Transverse colon (tissue), 4 donors: Measurements from ENCODE around the gene IQCK. TPM values are rescaled to one million over a fixed set of nuclear protein-coding genes. Genes with fewer than 3 reads are reported as not detected.

ENCODE experiments used
- DNase-seq: peaks from one replicate; pipeline ENCODE4 v3.0.0-alpha.2; 2019
- H3K27ac ChIP-seq, 4 donors: fragments of 200-600 bp; sonication (generic); 2 replicates each; pipeline ENCODE4 v1.5.1; 2016 to 2018; ENCODE audit warnings: inconsistent platforms in 4 of 4
- H3K27me3 ChIP-seq: fragments of 200-600 bp; sonication (generic); 2 replicates; pipeline ENCODE4 v1.5.1; 2017; ENCODE audit warnings: inconsistent platforms
- H3K36me3 ChIP-seq, 4 donors: fragments of 200-600 bp; sonication (generic); 2 replicates each; pipeline ENCODE4 v1.5.1; 2017 to 2019; ENCODE audit warnings: inconsistent platforms in 4 of 4
- H3K4me1 ChIP-seq, 4 donors: fragments of 200-600 bp; sonication (generic); 2 replicates each; pipeline ENCODE4 v1.5.1; 2017 to 2020; ENCODE audit warnings: inconsistent platforms in 4 of 4
- H3K4me3 ChIP-seq, 4 donors: fragments of 200-600 bp; sonication (generic); 1 replicate in 1 of 4; 2 replicates in 3 of 4; pipeline versions ENCODE4 v1.5.1 to v1.6.1; 2017 to 2019; ENCODE audit warnings: inconsistent platforms in 4 of 4
- H3K9me3 ChIP-seq, 2 donors: fragments of 200-600 bp; sonication (generic); 2 replicates each; pipeline ENCODE4 v1.5.1; 2017 to 2019; ENCODE audit warnings: inconsistent platforms in 2 of 2
- CTCF ChIP-seq, 5 experiments: fragments of 200-600 bp in 3 of 5; fragments of 450-650 bp in 2 of 5; sonication (generic) in 3 of 5; IDR thresholded peaks; 1 replicate in 2 of 5; 2 replicates in 3 of 5; pipeline ENCODE4 v1.5.1; 2016 to 2017; ENCODE audit warnings: antibody characterized with exemption in 5 of 5, inconsistent platforms in 3 of 5, mild to moderate bottlenecking in 2 of 5, moderate library complexity in 1 of 5
- EP300 ChIP-seq: sonication (generic); formaldehyde crosslinking; IDR thresholded peaks from one replicate; pipeline ENCODE4 v1.6.1; 2017; ENCODE audit warnings: antibody characterized with exemption, low read depth
- POLR2A ChIP-seq: fragments of 450-650 bp; IDR thresholded peaks from one replicate; pipeline ENCODE4 v1.6.1; 2016; ENCODE audit warnings: antibody characterized with exemption, mild to moderate bottlenecking, moderate library complexity
- POLR2AphosphoS5 ChIP-seq, 3 donors: sonication (generic); formaldehyde crosslinking; IDR thresholded peaks; one replicate each; pipeline ENCODE4 v1.6.1; 2016; ENCODE audit warnings: antibody characterized with exemption in 3 of 3
- WGBS, 2 donors: methylation state at CpG; one replicate each; pipeline ENCODE4 v1.1.5; 2018; ENCODE audit warnings: low coverage in 1 of 2; 5-methylcytosine and 5-hydroxymethylcytosine counted together
- in situ Hi-C, 4 donors: fragments of 200-750 bp; cut with MboI; loops; one replicate each; pipeline versions ENCODE4 v1.15.0 to v1.15.1; 2017; ENCODE audit warnings: low sequenced_read_pairs in 3 of 4, low pct_ligation_motif_present in 1 of 4, low pct_unique_long_range_greater_than_20kb in 1 of 4
- intact Hi-C: fragments of 100-400 bp; cut with DNase I; formaldehyde crosslinking; loops from one replicate; pipeline ENCODE4 v1.15.1; 2023; ENCODE audit warnings: low total_unique reads
- total RNA-seq, 4 donors: library from RNA; depleted of rRNA; stranded (reverse); fragments of >200 nt; gene quantifications; one replicate each; pipeline ENCODE4 v1.1.0, GENCODE V29; 2016

Gene IQCK
- total RNA-seq, 4 donors from 2014 or later: 8.3 to 18.2 (median 12.7) TPM

- no peak for TF ChIP-seq POLR2AphosphoS5 (IDR thresholded peaks at IDR 0.05)
- TF ChIP-seq CTCF (IDR thresholded peaks at IDR 0.05): no peak
- TF ChIP-seq EP300: no peak
- no peak for TF ChIP-seq POLR2A
- peaks cover 9 to 32% (median 27%) of the 10 kb centered on the region in 4 donors for H3K4me1 ChIP-seq
- no peaks in the 10 kb centered on the region for H3K9me3 ChIP-seq
- in situ Hi-C loops (loop anchor here in 1 of 4 donors (25.0 kb wide), 1 partner anchor 170 kb away; the partner anchor contains the start of gene GPRC5B), intact Hi-C loops (loop anchor here (10.0 kb wide), 1 partner anchor 167 kb away; the partner anchor contains the start of gene GPRC5B)
- 0 to 1% methylated on average over 4 to 10 of the region's 10 CpGs for WGBS, 2 donors
- peak overlapping the region; percentile 82 to 90 (median 86) for H3K27ac ChIP-seq
- no peaks in the 10 kb centered on the region for H3K27me3 ChIP-seq
- no peak for DNase-seq
- peak overlapping the region; percentile 73 to 95 (median 91) for H3K4me3 ChIP-seq
- no peaks in the 10 kb centered on the region for H3K36me3 ChIP-seq
Measured at GRCh38 chr16:19717314-19717713, 757 bp upstream of the IQCK start.

- in situ Hi-C loops: loop anchor here in 1 of 4 donors (25.0 kb wide), 1 partner anchor 169 kb away; the partner anchor contains the start of gene GPRC5B
- no peak for TF ChIP-seq EP300
- no peak for TF ChIP-seq CTCF (IDR thresholded peaks at IDR 0.05)
- TF ChIP-seq POLR2A: no peak
- TF ChIP-seq POLR2AphosphoS5 (IDR thresholded peaks at IDR 0.05): no peak
- 0 to 1% methylated on average over 10 to 21 of the region's 21 CpGs for WGBS, 2 donors
- Histone ChIP-seq H3K9me3 (no peaks in the 10 kb centered on the region), H3K4me1 (peaks cover 9 to 32% (median 27%) of the 10 kb centered on the region in 4 donors), H3K4me3 (peak overlapping the region; percentile 73 to 95 (median 91)), H3K27me3 (no peaks in the 10 kb centered on the region), H3K36me3 (no peaks in the 10 kb centered on the region), H3K27ac (peak overlapping the region; percentile 82 to 90 (median 86))
- intact Hi-C loops: loop anchor here (10.0 kb wide), 1 partner anchor 166 kb away; the partner anchor contains the start of gene GPRC5B
- DNase-seq: no peak
Measured at GRCh38 chr16:19718624-19718965, 524 bp downstream of the IQCK start.

GRCh38 chr16:19722269-19722952 lies 4.3 kb downstream of the IQCK start:
- Histone ChIP-seq H3K27me3 (no peaks in the 10 kb centered on the region), H3K4me3 (no peak overlapping the region), H3K9me3 (no peaks in the 10 kb centered on the region), H3K36me3 (no peaks in the 10 kb centered on the region), H3K4me1 (peaks cover 0 to 12% (median 8%) of the 10 kb centered on the region in 4 donors), H3K27ac (no peak overlapping the region)
- 87 to 88% methylated on average over 9 to 11 of the region's 11 CpGs for WGBS, 2 donors
- no peak for TF ChIP-seq POLR2A
- TF ChIP-seq POLR2AphosphoS5 (IDR thresholded peaks at IDR 0.05): no peak
- no peak for TF ChIP-seq EP300
- in situ Hi-C loops: loop anchor here in 1 of 4 donors (25.0 kb wide), 1 partner anchor 165 kb away; the partner anchor contains the start of gene GPRC5B
- intact Hi-C loops: no loop called here
- DNase-seq: no peak

- H3K9me3 ChIP-seq: no peaks in the 10 kb centered on the region
Measured at GRCh38 chr16:19722981-19723380, 4.9 kb downstream of the IQCK start.

GRCh38 chr16:19728636-19728965 lies 10.5 kb downstream of the IQCK start:
- intact Hi-C loops: no loop called here

More at GRCh38 chr16:19722981-19723380, 4.9 kb downstream of the IQCK start:
- Histone ChIP-seq H3K4me1 (peaks cover 0 to 12% (median 8%) of the 10 kb centered on the region in 4 donors), H3K27ac (no peak overlapping the region), H3K4me3 (no peak overlapping the region), H3K27me3 (no peaks in the 10 kb centered on the region), H3K36me3 (no peaks in the 10 kb centered on the region)
- intact Hi-C loops: no loop called here
- WGBS, 2 donors: 90 to 91% methylated on average over 3 to 7 of the region's 7 CpGs
- DNase-seq: no peak
- in situ Hi-C loops: loop anchor here in 1 of 4 donors (25.0 kb wide), 1 partner anchor 164 kb away; the partner anchor contains the start of gene GPRC5B
- TF ChIP-seq POLR2A: no peak
- no peak for TF ChIP-seq EP300

More at GRCh38 chr16:19728636-19728965, 10.5 kb downstream of the IQCK start:
- no peak for TF ChIP-seq CTCF (IDR thresholded peaks at IDR 0.05)
- no peak for TF ChIP-seq POLR2A
- no peaks in the 10 kb centered on the region for H3K4me1 ChIP-seq
- no peak overlapping the region for H3K4me3 ChIP-seq
- DNase-seq: no peak
- WGBS, 2 donors: 92 to 100% methylated on average over 3 of the region's 3 CpGs
- no peaks in the 10 kb centered on the region for H3K27me3 ChIP-seq
- no peak overlapping the region for H3K27ac ChIP-seq
- H3K9me3 ChIP-seq: no peaks in the 10 kb centered on the region
- in situ Hi-C loops: no loop called here
- H3K36me3 ChIP-seq: no peaks in the 10 kb centered on the region
